SK-N-SH (cell line): ENCODE measurements around the gene MAP3K13. TPM values are rescaled to one million over a fixed set of nuclear protein-coding genes. Genes with fewer than 3 reads are reported as not detected.

Source experiments
- CTCF ChIA-PET: fragments of 300-600, 350-600 bp; formaldehyde crosslinking; extraction: SDS; loops from one replicate; lab custom pipeline; 2021; lab: Yijun Ruan, JAX
- POLR2A ChIA-PET: fragments of 350-600 bp; sonication (Branson Sonifier 250); formaldehyde crosslinking; extraction: SDS; loops from one replicate; lab custom pipeline; 2020; ENCODE audit warnings: antibody characterized with exemption, inconsistent platforms; lab: Yijun Ruan, JAX
- DNase-seq: peaks from one replicate; pipeline ENCODE4 v3.0.0; 2012
- H2AFZ ChIP-seq: fragments of 200-600 bp; sonication (generic); 2 replicates; pipeline ENCODE4 v1.8.1; 2016; ENCODE audit warnings: antibody characterized with exemption, mild to moderate bottlenecking, low read depth
- H3F3A ChIP-seq: fragments of 200-600 bp; sonication (generic); replicated peaks from 2 replicates; pipeline ENCODE3; 2016; ENCODE audit warnings: antibody characterized with exemption, mild to moderate bottlenecking; ENCODE audit not compliant: insufficient read depth
- H3K27ac ChIP-seq, 2 experiments: fragments of 200-500 bp in 1 of 2; fragments of 200-600 bp in 1 of 2; sonication (Bioruptor generic) in 1 of 2; sonication (generic), shearing (Covaris generic) in 1 of 2; 2 replicates each; pipeline versions ENCODE4 v1.5.1 to v1.6.1; 2014 to 2016; ENCODE audit warnings: low read depth in 2 of 2, inconsistent platforms in 1 of 2, low read length in 1 of 2, mild to moderate bottlenecking in 1 of 2, mixed read lengths in 1 of 2
- H3K27me3 ChIP-seq: fragments of 200-600 bp; sonication (generic), shearing (Covaris generic); 2 replicates; pipeline ENCODE4 v1.6.1; 2016; ENCODE audit warnings: mixed run types; ENCODE audit not compliant: insufficient read depth
- H3K36me3 ChIP-seq, 2 experiments: fragments of 200-500 bp in 1 of 2; fragments of 200-600 bp in 1 of 2; sonication (Bioruptor generic) in 1 of 2; sonication (generic) in 1 of 2; replicated peaks in 1 of 2; 2 replicates each; pipeline versions ENCODE3 to v1.5.1; 2014 to 2016; ENCODE audit warnings: low read length in 1 of 2, mild to moderate bottlenecking in 1 of 2; ENCODE audit not compliant: insufficient read depth in 2 of 2, control insufficient read depth in 1 of 2
- H3K4me1 ChIP-seq, 2 experiments: fragments of 200-500 bp in 1 of 2; fragments of 200-600 bp in 1 of 2; sonication (Bioruptor generic) in 1 of 2; sonication (generic), shearing (Covaris generic) in 1 of 2; 2 replicates each; pipeline versions ENCODE4 v1.5.1 to v1.6.1; 2014 to 2016; ENCODE audit warnings: low read depth in 1 of 2, low read length in 1 of 2, mixed run types in 1 of 2; ENCODE audit not compliant: insufficient read depth in 2 of 2, control insufficient read depth in 1 of 2
- H3K4me2 ChIP-seq: fragments of 200-600 bp; sonication (generic), shearing (Covaris generic); 2 replicates; pipeline ENCODE4 v1.6.1; 2017; ENCODE audit warnings: mixed run types
- H3K4me3 ChIP-seq, 2 experiments: fragments of 200-500 bp in 1 of 2; fragments of 200-600 bp in 1 of 2; sonication (Bioruptor generic) in 1 of 2; sonication (generic), shearing (Covaris generic) in 1 of 2; 2 replicates each; pipeline versions ENCODE4 v1.5.1 to v1.8.1; 2014 to 2016; ENCODE audit warnings: low read depth in 2 of 2, inconsistent platforms in 1 of 2, low read length in 1 of 2, mild to moderate bottlenecking in 1 of 2, mixed read lengths in 1 of 2, moderate library complexity in 1 of 2
- H3K79me2 ChIP-seq: fragments of 200-600 bp; sonication (generic); 2 replicates; pipeline ENCODE4 v1.8.1; 2017; ENCODE audit warnings: mild to moderate bottlenecking; ENCODE audit not compliant: insufficient read depth
- H3K9ac ChIP-seq: fragments of 200-600 bp; sonication (generic); 2 replicates; pipeline ENCODE4 v1.6.1; 2017; ENCODE audit warnings: mixed run types
- H3K9me2 ChIP-seq: fragments of 200-600 bp; sonication (generic); 2 replicates; pipeline ENCODE4 v1.6.1; 2017; ENCODE audit warnings: mixed run types
- H3K9me3 ChIP-seq: fragments of 200-600 bp; sonication (generic); 2 replicates; pipeline ENCODE4 v1.6.1; 2017; ENCODE audit warnings: mixed run types, mild to moderate bottlenecking, moderate library complexity
- H4K20me1 ChIP-seq: fragments of 200-600 bp; sonication (generic); 2 replicates; pipeline ENCODE4 v1.6.1; 2017; ENCODE audit warnings: mild to moderate bottlenecking, mixed run types; ENCODE audit not compliant: insufficient read depth
- EP300 ChIP-seq, 2 experiments: IDR thresholded peaks; 2 replicates each; pipeline versions ENCODE4 v1.4.0 to v1.6.1; 2012; ENCODE audit warnings: borderline replicate concordance in 1 of 2, low read depth in 1 of 2, low read length in 1 of 2
- EZH2phosphoT487 ChIP-seq: fragments of 200-600 bp; sonication (generic); IDR thresholded peaks from 2 replicates; pipeline ENCODE4 v1.6.1; 2017; ENCODE audit warnings: low read depth, mixed run types, mild to moderate bottlenecking, antibody characterized with exemption, moderate library complexity, borderline replicate concordance
- FOXJ3 ChIP-seq: sonication (generic); formaldehyde crosslinking; IDR thresholded peaks from 2 replicates; pipeline ENCODE4 v1.5.1; 2020; ENCODE audit warnings: mild to moderate bottlenecking, missing genetic modification reagents
- JUND ChIP-seq: IDR thresholded peaks from 2 replicates; pipeline ENCODE4 v1.4.0; 2012
- MXI1 ChIP-seq: IDR thresholded peaks from 2 replicates; pipeline ENCODE4 v1.6.1; 2012; ENCODE audit warnings: mild to moderate bottlenecking, low read depth, low read length, improper control_type of control experiment
- NFIC ChIP-seq: IDR thresholded peaks from 2 replicates; pipeline ENCODE4 v1.4.0; 2012; ENCODE audit warnings: borderline replicate concordance
- NRF1 ChIP-seq: IDR thresholded peaks from 2 replicates; pipeline ENCODE4 v1.6.1; 2012; ENCODE audit warnings: low read depth, mild to moderate bottlenecking, low read length
- PBX3 ChIP-seq: IDR thresholded peaks from 2 replicates; pipeline ENCODE4; 2012
- POLR2AphosphoS5 ChIP-seq: IDR thresholded peaks from 2 replicates; pipeline ENCODE4 v1.6.1; 2012; ENCODE audit warnings: low read depth, low read length
- RCOR1 ChIP-seq: fragments of 150-350 bp; IDR thresholded peaks from 2 replicates; pipeline ENCODE4 v1.6.1; 2017; ENCODE audit warnings: antibody characterized with exemption, low read length
- RFX5 ChIP-seq: IDR thresholded peaks from 2 replicates; pipeline ENCODE4 v1.6.1; 2012; ENCODE audit warnings: mild to moderate bottlenecking, improper control_type of control experiment, low read length
- RXRA ChIP-seq: IDR thresholded peaks from 2 replicates; pipeline ENCODE4 v1.4.0; 2012; ENCODE audit warnings: low read depth, mild to moderate bottlenecking, borderline replicate concordance
- SMC3 ChIP-seq: IDR thresholded peaks from 2 replicates; pipeline ENCODE4 v1.6.1; 2012; ENCODE audit warnings: low read depth, low read length, improper control_type of control experiment
- TAF1 ChIP-seq: IDR thresholded peaks from 2 replicates; pipeline ENCODE4 v1.6.1; 2012; ENCODE audit warnings: low read depth, mild to moderate bottlenecking, low read length, moderate library complexity, borderline replicate concordance
- TCF12 ChIP-seq: IDR thresholded peaks from 2 replicates; pipeline ENCODE4 v1.4.0; 2012
- YY1 ChIP-seq: IDR thresholded peaks from 2 replicates; pipeline ENCODE4 v1.4.0; 2012; ENCODE audit warnings: low read depth, mild to moderate bottlenecking
- WGBS: methylation state at CpG from one replicate; pipeline ENCODE4 v1.1.6; 2017; ENCODE audit warnings: low lambda C conversion rate; 5-methylcytosine and 5-hydroxymethylcytosine counted together
- polyA plus RNA-seq, 3 experiments: library from polyadenylated mRNA; depleted of rRNA; stranded (reverse); fragments of >200 nt; gene quantifications; 2 replicates each; pipeline ENCODE4 v1.2.3, GENCODE V29; 2012
- TF ChIP-seq, protein P1 (sequence below): IDR thresholded peaks from 2 replicates; pipeline ENCODE4 v1.4.0; 2012; ENCODE audit warnings: low read depth
- TF ChIP-seq, protein P2 (sequence below): IDR thresholded peaks from 2 replicates; pipeline ENCODE4 v1.4.0; 2012; ENCODE audit warnings: low read depth, borderline replicate concordance
- TF ChIP-seq, protein P3 (sequence below): fragments of 200-600 bp; sonication (generic); IDR thresholded peaks from 2 replicates; pipeline ENCODE4 v1.6.1; 2017; ENCODE audit warnings: antibody characterized with exemption, mild to moderate bottlenecking, moderate library complexity

Gene MAP3K13
- polyA plus RNA-seq, 1 of the 3 experiments (the other 2 are of a cell fraction), result 9.1 TPM

DNA sequence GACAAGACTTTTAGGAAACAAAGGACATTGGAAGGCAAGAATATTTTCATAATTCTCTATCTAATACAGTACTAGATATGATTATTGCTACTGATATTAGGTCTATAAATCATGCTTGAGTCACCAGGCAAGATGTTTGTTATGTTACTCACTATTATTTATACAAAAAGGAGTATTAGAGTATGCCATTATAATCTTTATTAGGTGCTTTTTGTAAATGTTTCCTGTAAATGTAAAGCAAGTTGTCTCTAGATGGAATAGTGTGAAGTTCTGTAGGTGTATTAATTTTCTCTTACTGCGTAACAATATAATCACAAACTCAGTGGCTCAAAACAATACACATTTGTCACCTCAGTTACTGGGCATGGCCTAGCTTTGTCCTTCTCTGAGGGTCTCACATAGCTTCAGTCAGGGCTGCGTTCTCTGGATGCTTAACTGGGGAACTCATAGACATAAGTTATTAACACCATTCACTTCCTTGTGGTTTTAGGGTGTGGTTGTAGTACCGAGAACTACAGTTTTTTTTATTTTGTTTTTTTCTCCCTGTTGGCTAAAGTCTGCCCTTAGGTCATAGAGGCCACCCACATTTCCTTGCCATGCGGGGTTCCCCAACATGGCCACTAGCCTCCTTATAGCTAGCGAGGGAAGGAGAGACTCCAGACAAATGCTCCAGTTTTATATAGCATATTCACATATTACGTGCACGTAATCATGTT is 20.3 kb upstream of the MAP3K13 start:
- Histone ChIP-seq H3K79me2 (no peaks in the 10 kb centered on the region), H3K4me2 (no peak overlapping the region), H3K4me1 (no peaks in the 10 kb centered on the region), H3F3A (no peaks in the 10 kb centered on the region), H3K4me3 (no peak overlapping the region), H3K9me2 (no peaks in the 10 kb centered on the region), H4K20me1 (no peaks in the 10 kb centered on the region), H2AFZ (no peak overlapping the region), H3K36me3 (no peaks in the 10 kb centered on the region), H3K27me3 (no peaks in the 10 kb centered on the region), H3K27ac (no peak overlapping the region), H3K9me3 (no peaks in the 10 kb centered on the region), H3K9ac (no peak overlapping the region)
- TF ChIP-seq EP300 (IDR thresholded peaks at IDR 0.05; ENCODE audit: borderline replicate concordance in 1 of 2, low read depth in 1 of 2, low read length in 1 of 2) (no peak), MXI1 (no peak), EZH2phosphoT487 (no peak), SMC3 (no peak), JUND (no peak), RCOR1 (no peak), PBX3 (no peak; the same call in 1 of the 2 replicates), NFIC (no peak), TCF12 (no peak), FOXJ3 (CRISPR knock-in tag) (no peak), TAF1 (no peak), NRF1 (no peak), RXRA (no peak), RFX5 (no peak), POLR2AphosphoS5 (no peak), YY1 (no peak)
- TF ChIP-seq, protein P1, sequence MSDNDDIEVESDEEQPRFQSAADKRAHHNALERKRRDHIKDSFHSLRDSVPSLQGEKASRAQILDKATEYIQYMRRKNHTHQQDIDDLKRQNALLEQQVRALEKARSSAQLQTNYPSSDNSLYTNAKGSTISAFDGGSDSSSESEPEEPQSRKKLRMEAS, result no peak
- TF ChIP-seq, protein P2, sequence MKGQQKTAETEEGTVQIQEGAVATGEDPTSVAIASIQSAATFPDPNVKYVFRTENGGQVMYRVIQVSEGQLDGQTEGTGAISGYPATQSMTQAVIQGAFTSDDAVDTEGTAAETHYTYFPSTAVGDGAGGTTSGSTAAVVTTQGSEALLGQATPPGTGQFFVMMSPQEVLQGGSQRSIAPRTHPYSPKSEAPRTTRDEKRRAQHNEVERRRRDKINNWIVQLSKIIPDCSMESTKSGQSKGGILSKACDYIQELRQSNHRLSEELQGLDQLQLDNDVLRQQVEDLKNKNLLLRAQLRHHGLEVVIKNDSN, result no peak
- TF ChIP-seq, protein P3, sequence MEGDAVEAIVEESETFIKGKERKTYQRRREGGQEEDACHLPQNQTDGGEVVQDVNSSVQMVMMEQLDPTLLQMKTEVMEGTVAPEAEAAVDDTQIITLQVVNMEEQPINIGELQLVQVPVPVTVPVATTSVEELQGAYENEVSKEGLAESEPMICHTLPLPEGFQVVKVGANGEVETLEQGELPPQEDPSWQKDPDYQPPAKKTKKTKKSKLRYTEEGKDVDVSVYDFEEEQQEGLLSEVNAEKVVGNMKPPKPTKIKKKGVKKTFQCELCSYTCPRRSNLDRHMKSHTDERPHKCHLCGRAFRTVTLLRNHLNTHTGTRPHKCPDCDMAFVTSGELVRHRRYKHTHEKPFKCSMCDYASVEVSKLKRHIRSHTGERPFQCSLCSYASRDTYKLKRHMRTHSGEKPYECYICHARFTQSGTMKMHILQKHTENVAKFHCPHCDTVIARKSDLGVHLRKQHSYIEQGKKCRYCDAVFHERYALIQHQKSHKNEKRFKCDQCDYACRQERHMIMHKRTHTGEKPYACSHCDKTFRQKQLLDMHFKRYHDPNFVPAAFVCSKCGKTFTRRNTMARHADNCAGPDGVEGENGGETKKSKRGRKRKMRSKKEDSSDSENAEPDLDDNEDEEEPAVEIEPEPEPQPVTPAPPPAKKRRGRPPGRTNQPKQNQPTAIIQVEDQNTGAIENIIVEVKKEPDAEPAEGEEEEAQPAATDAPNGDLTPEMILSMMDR, result no peak
- WGBS, result 90% methylated on average over 7 of the region's 7 CpGs
- POLR2A ChIA-PET, result no interaction called here
- CTCF ChIA-PET, result interaction anchor here (1.1 kb wide), 1 partner anchor 11 kb away, joined by 3 read pairs; no protein-coding TSS in a partner anchor
- DNase-seq, result no peak
